ENCODE results near the gene RELL1.
"Not testable (repeated sequence)": the region's sequence is repeated elsewhere in the genome, so short reads cannot be mapped to it uniquely, and the experiment has no call there.

The RELL1 gene

GRCh38 chr4:37690976-37691375, 4.8 kb upstream of the RELL1 start:
- no peak for DNase-seq

GRCh38 chr4:37689353-37690095, 3.3 kb upstream of the RELL1 start:
- no peak for DNase-seq

GRCh38 chr4:37687681-37688080, 1.5 kb upstream of the RELL1 start:
- DNase-seq = no peak

GRCh38 chr4:37687194-37687562, 1.0 kb upstream of the RELL1 start:
- no peak for DNase-seq

- no peak for DNase-seq
Measured at GRCh38 chr4:37685823-37686372, 278 bp downstream of the RELL1 start.

GRCh38 chr4:37685161-37685822, 884 bp downstream of the RELL1 start:
- DNase-seq = peak; percentile 54

- peak; percentile 1 for DNase-seq
Measured at GRCh38 chr4:37684154-37684553, 2.0 kb downstream of the RELL1 start.

GRCh38 chr4:37682701-37683401, 3.3 kb downstream of the RELL1 start:
- DNase-seq = no peak

- DNase-seq = no peak
Measured at GRCh38 chr4:37680089-37680488, 6.1 kb downstream of the RELL1 start.

- DNase-seq = no peak
Measured at GRCh38 chr4:37679301-37679700, 6.9 kb downstream of the RELL1 start.

GRCh38 chr4:37678624-37679023, 7.6 kb downstream of the RELL1 start:
- peak; percentile 22 for DNase-seq

GRCh38 chr4:37675587-37676290, 10.4 kb downstream of the RELL1 start:
- no peak for DNase-seq

GRCh38 chr4:37674439-37674838, 11.7 kb downstream of the RELL1 start:
- peak; percentile 30 for DNase-seq

GRCh38 chr4:37673538-37674192, 12.5 kb downstream of the RELL1 start:
- DNase-seq = no peak

- DNase-seq = no peak
Measured at GRCh38 chr4:37671072-37671471, 15.1 kb downstream of the RELL1 start.

- DNase-seq = no peak
Measured at GRCh38 chr4:37670249-37670648, 15.9 kb downstream of the RELL1 start.

- DNase-seq = not testable (repeated sequence)
Measured at GRCh38 chr4:37669124-37669523, 17.1 kb downstream of the RELL1 start.

GRCh38 chr4:37667197-37668100, 18.7 kb downstream of the RELL1 start:
- no peak for DNase-seq

GRCh38 chr4:37666625-37667071, 19.5 kb downstream of the RELL1 start:
- DNase-seq = no peak

- DNase-seq = no peak
Measured at GRCh38 chr4:37665333-37666320, 20.5 kb downstream of the RELL1 start.

Measured in NCI-H2171 treated with DMSO at 0.1 percent for 48 hours (cell line).